ENCODE measurements around the gene UBE2J2. TPM values are rescaled to one million over a fixed set of nuclear protein-coding genes. Genes with fewer than 3 reads are reported as not detected.

The UBE2J2 gene
- total and polyA plus RNA-seq, 2 of the 4 experiments (the other 2 are of a cell fraction) = 20.6 to 67.5 TPM

- Histone ChIP-seq H3K14ac (replicated peaks; ENCODE audit: low read depth, low read length) (no peak overlapping the region), H2BK5ac (ENCODE audit: low read depth, low read length, poor library complexity, severe bottlenecking) (no peak overlapping the region), H3K23ac (ENCODE audit: low read depth, low read length) (no peak overlapping the region), H3K4me3 (ENCODE audit: insufficient read depth, low read depth, low read length) (no peak overlapping the region), H4K91ac (ENCODE audit: insufficient read depth, low read depth, low read length) (no peak overlapping the region), H3K4me1 (ENCODE audit: control insufficient read depth, insufficient read depth, low read length) (peaks cover 16% of the 10 kb centered on the region; the same call in 1 of the 2 replicates), H3K27ac (ENCODE audit: insufficient read depth, low read length) (no peak overlapping the region; the same call in 1 of the 2 replicates), H2AK5ac (ENCODE audit: low read depth, low read length) (no peak overlapping the region), H3K9me3 (ENCODE audit: control insufficient read depth, insufficient read depth, low read length) (no peaks in the 10 kb centered on the region), H3K36me3 (ENCODE audit: control insufficient read depth, insufficient read depth, low read length) (peaks cover 27% of the 10 kb centered on the region), H2AK9ac (replicated peaks; ENCODE audit: low read depth, low read length, poor library complexity) (no peak overlapping the region), H3K79me1 (ENCODE audit: low read depth in 1 of 2, low read length in 2 of 2) (peaks cover 10 to 75% of the 10 kb centered on the region in 2 experiments), H3K9me1 (ENCODE audit: insufficient read depth, low read length) (peaks cover 4% of the 10 kb centered on the region), H3K4me2 (ENCODE audit: low read depth, low read length) (no peak overlapping the region), H3K27me3 (ENCODE audit: control insufficient read depth, insufficient read depth, low read length) (no peaks in the 10 kb centered on the region), H3K9ac (ENCODE audit: low read depth, low read length) (no peak overlapping the region), H4K20me1 (ENCODE audit: insufficient read depth, low read length) (peaks cover 73% of the 10 kb centered on the region), H3K18ac (ENCODE audit: low read depth, low read length) (no peak overlapping the region), H2BK15ac (ENCODE audit: low read depth, low read length) (no peak overlapping the region), H4K5ac (ENCODE audit: low read depth, low read length) (no peak overlapping the region), H4K8ac (ENCODE audit: low read depth in 2 of 2, low read length in 2 of 2) (no peak overlapping the region; a peak in 1 of 4 replicates), H3K56ac (ENCODE audit: extremely low read depth, insufficient read depth, low read length) (no peak overlapping the region), H2AFZ (replicated peaks; ENCODE audit: low read length, poor library complexity) (no peak overlapping the region), H2BK20ac (ENCODE audit: low read depth, low read length) (no peak overlapping the region), H2BK120ac (ENCODE audit: low read depth, low read length) (no peak overlapping the region), H3K4ac (ENCODE audit: low read depth, low read length) (no peak overlapping the region)
- ATAC-seq (ENCODE audit: low read depth) = no peak
- no TSS peak for BruUV-seq (replicated peaks)
- WGBS, 2 experiments (ENCODE audit: extremely low coverage in 2 of 2, insufficient read length in 1 of 2) = 53% methylated on average over 9 of the region's 23 CpGs; no CpG with 5 or more reads in 1 of the 2 experiments
- TF ChIP-seq NFE2L2 (IDR thresholded peaks at IDR 0.05; ENCODE audit: low read depth, low read length) = no peak
- TF ChIP-seq POLR2A (IDR thresholded peaks at IDR 0.05; ENCODE audit: low read depth, low read length) = no peak
- TF ChIP-seq CTCF (conservative IDR thresholded peaks at IDR 0.05; ENCODE audit: low read depth, low read length) = no peak
- TF ChIP-seq CEBPB (IDR thresholded peaks at IDR 0.05; ENCODE audit: low read depth, low read length) = no peak
- TF ChIP-seq RAD21 (IDR thresholded peaks at IDR 0.05; ENCODE audit: low read length) = no peak
- no peak for TF ChIP-seq ELK1 (IDR thresholded peaks at IDR 0.05; ENCODE audit: borderline replicate concordance, low read depth, low read length)
- TF ChIP-seq MAFK (IDR thresholded peaks at IDR 0.05; ENCODE audit: low read depth, low read length) = no peak
- TF ChIP-seq BHLHE40 (IDR thresholded peaks at IDR 0.05; ENCODE audit: low read depth, low read length) = no peak
- TF ChIP-seq USF2 (IDR thresholded peaks at IDR 0.05; ENCODE audit: low read depth, low read length) = no peak
- no peak for TF ChIP-seq CHD1 (IDR thresholded peaks at IDR 0.05; ENCODE audit: low read depth, low read length)
- no peak for TF ChIP-seq FOS (IDR thresholded peaks at IDR 0.05; ENCODE audit: low read depth, low read length)
- TF ChIP-seq RFX5 (IDR thresholded peaks at IDR 0.05; ENCODE audit: low read depth, low read length) = no peak
- no peak for TF ChIP-seq SMC3 (IDR thresholded peaks at IDR 0.05; ENCODE audit: low read depth, low read length)
- TF ChIP-seq RCOR1 (IDR thresholded peaks at IDR 0.05; ENCODE audit: insufficient replicate concordance, low read length) = no peak
- no peak for TF ChIP-seq MAZ (IDR thresholded peaks at IDR 0.05; ENCODE audit: borderline replicate concordance, low read depth, low read length)
- CTCF ChIA-PET = no interaction called here
- dilution Hi-C loops (cut with HindIII; ENCODE audit: low sequenced_read_pairs, unreplicated experiment) = no loop called here
- in situ Hi-C loops (cut with MboI; ENCODE audit: low sequenced_read_pairs) = no loop called here
- intact Hi-C loops (cut with micrococcal nuclease) = no loop called here
- peak; percentile 31 for DNase-seq
- POLR2A ChIA-PET (ENCODE audit: unreplicated experiment) = no interaction called here
Measured at GRCh38 chr1:1320666-1321448, 47.2 kb upstream of the UBE2J2 start.

All from IMR-90 (cell line).